AG09309 (cell line): Measurements from ENCODE around the gene UBE2B.
"Not testable (repeated sequence)": the region's sequence is repeated elsewhere in the genome, so short reads cannot be mapped to it uniquely, and the experiment has no call there.

ENCODE experiments used
- DNase-seq: peaks from one replicate; pipeline ENCODE4 v3.0.0-alpha.2; 2010; ENCODE audit warnings: low read depth
- H3K4me3 ChIP-seq: 2 replicates; pipeline ENCODE4 v1.5.1; 2011; ENCODE audit warnings: mild to moderate bottlenecking, low read depth, low read length, moderate library complexity; ENCODE audit not compliant: control insufficient read depth
- CTCF ChIP-seq: IDR thresholded peaks from 2 replicates; pipeline ENCODE4 v1.5.1; 2011; ENCODE audit warnings: mild to moderate bottlenecking, low read depth, low read length, inconsistent platforms; ENCODE audit not compliant: insufficient read depth, control insufficient read depth; ENCODE audit errors: missing control alignments

The UBE2B gene

GRCh38 chr5:134370871-134371833 lies at the start of gene UBE2B:
TSS of gene UBE2B (plus strand) at chr5:134371569. CDS start at chr5:134371596, 27 bp downstream.
- peak within 1 kb of the TSS; percentile 92 for H3K4me3 ChIP-seq
- TF ChIP-seq CTCF: no peak
- DNase-seq: peak; percentile 99

GRCh38 chr5:134327327-134327726 lies 44.0 kb upstream of the UBE2B start:
- no peak for DNase-seq
- no peak for TF ChIP-seq CTCF
- no peak overlapping the region for H3K4me3 ChIP-seq

- no peak for TF ChIP-seq CTCF
- DNase-seq: no peak
- no peak overlapping the region for H3K4me3 ChIP-seq
Observed at GRCh38 chr5:134328619-134329018, 42.8 kb upstream of the UBE2B start.

GRCh38 chr5:134336833-134337232 lies 34.5 kb upstream of the UBE2B start:
- not testable (repeated sequence) for H3K4me3 ChIP-seq, DNase-seq

GRCh38 chr5:134343500-134343899 lies 27.9 kb upstream of the UBE2B start:
- DNase-seq: not testable (repeated sequence)

GRCh38 chr5:134345476-134345875 lies 25.9 kb upstream of the UBE2B start:
- DNase-seq, H3K4me3 ChIP-seq: not testable (repeated sequence)

More at GRCh38 chr5:134343500-134343899, 27.9 kb upstream of the UBE2B start:
- not testable (repeated sequence) for H3K4me3 ChIP-seq

- DNase-seq: no peak
- no peak for TF ChIP-seq CTCF
- no peak overlapping the region for H3K4me3 ChIP-seq
Observed at GRCh38 chr5:134345996-134346395, 25.4 kb upstream of the UBE2B start.

- no peak overlapping the region for H3K4me3 ChIP-seq
- no peak for TF ChIP-seq CTCF
- DNase-seq: no peak
Observed at GRCh38 chr5:134349463-134349862, 21.9 kb upstream of the UBE2B start.
